GM19043 (cell line): ENCODE data around the gene ARHGAP6.
"Not testable (repeated sequence)": the region's sequence is repeated elsewhere in the genome, so short reads cannot be mapped to it uniquely, and the experiment has no call there.

Source experiments
- ATAC-seq: cut with Tn5 transposase; IDR thresholded peaks from one replicate; pipeline ENCODE4 v1.9.1; 2021; ENCODE audit warnings: low read depth; ENCODE audit not compliant: unreplicated experiment

ARHGAP6 gene

GRCh38 chrX:11532291-11533078 lies 133.2 kb downstream of the ARHGAP6 start:
- no peak for ATAC-seq

DNA sequence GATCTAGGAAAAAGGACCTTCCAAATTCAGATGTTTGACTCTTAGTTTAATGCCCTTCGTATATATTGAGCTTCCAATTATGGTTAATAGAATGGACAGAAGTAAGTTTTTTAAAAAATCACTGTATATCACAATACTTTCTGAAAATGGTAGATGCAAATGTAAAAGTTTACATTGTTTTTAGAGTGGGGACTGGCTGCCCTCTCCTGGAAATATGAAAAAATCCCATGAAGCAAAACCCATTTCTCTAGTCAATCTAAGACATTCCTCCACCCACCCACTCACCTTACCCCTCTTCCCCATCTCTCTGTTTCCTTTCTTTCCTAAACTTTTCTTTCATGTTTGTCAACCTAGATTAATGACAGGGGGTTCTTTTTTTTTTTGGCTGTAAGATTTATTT lies 134.5 kb downstream of the ARHGAP6 start:
- ATAC-seq = no peak

DNA sequence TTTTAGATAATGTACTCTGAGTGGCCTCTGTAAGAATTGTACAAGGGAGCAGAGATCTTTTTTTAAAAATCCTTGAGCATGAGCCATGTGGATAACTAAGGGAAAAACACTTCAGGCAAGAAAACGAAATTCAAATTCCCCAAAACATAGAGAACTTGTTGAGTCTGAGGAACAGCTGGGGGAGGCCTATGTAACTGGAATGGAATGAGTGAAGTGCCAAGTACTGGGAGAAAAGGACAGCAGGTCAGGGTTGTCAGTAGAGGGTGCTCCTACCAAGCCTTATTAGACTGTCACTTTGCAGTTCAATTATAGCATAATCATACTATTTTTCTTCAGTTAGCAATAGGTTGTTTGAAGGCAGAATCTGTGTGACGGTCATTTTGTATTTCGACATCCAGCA lies 135.1 kb downstream of the ARHGAP6 start:
- ATAC-seq = no peak

GRCh38 chrX:11528623-11529022 lies 137.1 kb downstream of the ARHGAP6 start:
- peak; percentile 57 for ATAC-seq

DNA sequence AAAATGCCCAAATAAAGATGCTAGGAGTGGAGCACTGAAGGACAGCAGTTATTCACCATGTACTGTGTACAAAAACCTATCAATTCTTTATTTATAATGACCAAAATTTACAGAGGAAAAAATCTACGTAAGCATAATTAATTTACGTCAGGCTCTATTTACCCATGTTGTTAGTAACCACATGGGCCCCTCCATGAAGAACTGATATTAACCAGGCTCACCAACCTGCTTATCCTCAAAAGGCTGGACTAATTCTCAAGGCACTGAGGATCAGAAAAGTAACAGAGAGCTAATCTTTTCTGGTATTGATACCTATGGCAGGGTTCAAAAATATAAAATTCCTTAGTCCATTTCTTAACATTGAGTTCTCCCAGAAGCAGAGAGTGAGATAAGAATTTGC lies 140.0 kb downstream of the ARHGAP6 start:
- ATAC-seq = no peak

DNA sequence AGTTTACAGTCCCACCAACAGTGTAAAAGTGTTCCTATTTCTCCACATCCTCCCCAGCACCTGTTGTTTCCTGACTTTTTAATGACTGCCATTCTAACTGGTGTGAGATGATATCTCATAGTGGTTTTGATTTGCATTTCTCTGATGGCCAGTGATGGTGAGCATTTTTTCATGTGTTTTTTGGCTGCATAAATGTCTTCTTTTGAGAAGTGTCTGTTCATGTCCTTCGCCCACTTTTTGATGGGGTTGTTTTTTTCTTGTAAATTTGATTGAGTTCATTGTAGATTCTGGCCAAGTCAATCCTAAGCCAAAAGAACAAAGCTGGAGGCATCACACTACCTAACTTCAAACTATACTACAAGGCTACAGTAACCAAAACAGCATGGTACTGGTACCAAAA lies 146.5 kb downstream of the ARHGAP6 start:
- ATAC-seq = not testable (repeated sequence)

- no peak for ATAC-seq
These were observed 155.9 kb downstream of the ARHGAP6 start for GRCh38 chrX:11509786-11510185.

DNA sequence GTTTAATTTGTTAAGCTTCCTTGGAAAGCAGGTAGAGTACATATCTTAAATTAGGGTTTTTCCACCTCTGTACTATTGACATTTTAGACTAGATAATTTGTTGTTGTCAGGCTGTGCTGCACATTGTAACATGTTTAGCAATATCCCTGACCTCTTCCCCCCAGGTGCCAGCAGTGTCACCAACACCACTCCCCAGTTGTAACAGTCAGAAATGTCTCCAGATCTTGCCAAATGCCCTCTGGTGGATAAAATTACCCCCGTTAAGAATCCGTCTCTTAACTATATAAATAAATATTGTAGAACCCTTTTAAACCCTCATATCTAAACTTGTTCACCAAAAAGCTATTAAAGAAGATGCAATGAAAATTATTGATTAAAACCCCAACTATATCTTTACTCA lies 161.5 kb downstream of the ARHGAP6 start:
- ATAC-seq = no peak

DNA sequence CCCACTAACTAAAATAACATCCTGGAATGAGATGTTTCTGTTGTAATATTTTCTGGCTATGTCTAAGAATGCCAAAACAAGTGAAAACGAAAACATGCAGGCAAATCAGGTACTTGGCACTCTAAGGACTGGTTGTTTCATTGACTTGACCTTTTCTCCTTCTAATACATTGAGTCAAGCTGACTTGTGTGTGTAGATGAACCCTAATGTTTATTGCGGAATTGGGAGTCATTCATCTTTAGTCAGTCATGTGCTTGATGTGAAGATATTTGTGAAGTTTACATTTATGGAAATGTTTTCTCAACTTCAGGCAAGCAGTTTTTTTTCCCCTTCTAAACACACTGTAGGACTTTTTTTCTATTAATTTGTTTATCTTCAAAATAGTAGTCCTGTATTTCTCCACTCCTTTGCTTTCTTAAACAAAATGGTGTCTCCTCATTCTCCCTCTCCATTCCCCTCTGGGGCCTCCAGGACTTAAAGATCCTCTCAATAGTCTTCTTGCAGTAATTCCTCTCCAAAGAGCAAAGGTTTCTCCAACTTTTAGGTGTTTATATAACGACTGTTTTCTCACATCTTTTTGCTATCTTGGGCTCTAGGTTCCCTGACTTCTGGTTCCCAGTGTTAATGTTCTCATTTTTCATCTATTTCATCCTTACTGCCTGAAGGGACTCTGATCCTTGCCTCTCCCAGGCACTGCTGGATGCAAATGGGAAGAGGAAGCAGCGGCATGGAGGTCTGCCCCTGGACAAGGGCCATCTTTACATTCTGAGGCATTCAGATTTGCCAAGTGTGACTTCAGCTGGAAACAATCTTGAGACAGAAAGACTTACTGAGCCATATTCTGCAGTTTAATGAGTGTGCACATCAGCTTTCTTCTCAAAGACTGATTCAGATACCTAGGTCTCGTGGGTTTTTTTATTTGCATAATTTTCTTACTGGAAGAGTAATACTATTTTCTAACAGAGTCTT lies 166.4 kb downstream of the ARHGAP6 start:
- ATAC-seq = no peak

DNA sequence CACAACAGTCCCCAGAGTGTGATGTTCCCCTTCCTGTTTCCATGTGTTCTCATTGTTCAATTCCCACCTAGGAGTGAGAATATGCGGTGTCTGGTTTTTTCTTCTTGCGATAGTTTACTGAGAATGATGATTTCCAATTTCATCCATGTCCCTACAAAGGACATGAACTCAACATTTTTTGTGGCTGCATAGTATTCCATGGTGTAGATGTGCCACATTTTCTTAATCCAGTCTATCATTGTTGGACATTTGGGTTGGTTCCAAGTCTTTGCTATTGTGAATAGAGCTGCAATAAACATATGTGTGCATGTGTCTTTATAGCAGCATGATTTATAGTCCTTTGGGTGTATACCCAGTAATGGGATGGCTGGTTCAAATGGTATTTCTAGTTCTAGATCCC lies 174.3 kb downstream of the ARHGAP6 start:
- not testable (repeated sequence) for ATAC-seq

DNA sequence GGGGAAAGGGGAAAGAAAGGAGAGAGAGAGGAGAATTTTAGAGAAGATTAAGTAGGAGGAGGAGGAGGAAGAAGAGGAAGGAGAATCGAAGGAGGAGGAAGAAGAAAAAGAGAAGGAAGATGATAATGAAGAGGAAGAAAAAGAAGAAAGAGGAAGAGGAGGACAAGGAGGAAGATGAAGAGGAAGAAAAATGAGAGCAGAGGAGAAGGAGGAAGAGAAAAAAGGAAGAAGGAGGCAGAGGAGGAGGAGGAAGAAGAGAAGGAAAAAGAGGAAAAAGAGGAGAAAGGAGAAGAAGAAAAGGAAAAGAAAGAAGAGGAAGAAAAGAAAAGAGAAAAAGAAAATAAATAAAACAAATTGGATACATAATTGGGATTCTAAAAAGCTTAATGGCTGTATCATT lies 181.4 kb downstream of the ARHGAP6 start:
- ATAC-seq = no peak

GRCh38 chrX:11481035-11481434 lies 184.7 kb downstream of the ARHGAP6 start:
- no peak for ATAC-seq

- no peak for ATAC-seq
These were observed 185.1 kb downstream of the ARHGAP6 start for GRCh38 chrX:11480626-11481025.

- ATAC-seq = no peak
These were observed 186.8 kb downstream of the ARHGAP6 start for GRCh38 chrX:11478911-11479310.

GRCh38 chrX:11478026-11478425 lies 187.7 kb downstream of the ARHGAP6 start:
- ATAC-seq = no peak

DNA sequence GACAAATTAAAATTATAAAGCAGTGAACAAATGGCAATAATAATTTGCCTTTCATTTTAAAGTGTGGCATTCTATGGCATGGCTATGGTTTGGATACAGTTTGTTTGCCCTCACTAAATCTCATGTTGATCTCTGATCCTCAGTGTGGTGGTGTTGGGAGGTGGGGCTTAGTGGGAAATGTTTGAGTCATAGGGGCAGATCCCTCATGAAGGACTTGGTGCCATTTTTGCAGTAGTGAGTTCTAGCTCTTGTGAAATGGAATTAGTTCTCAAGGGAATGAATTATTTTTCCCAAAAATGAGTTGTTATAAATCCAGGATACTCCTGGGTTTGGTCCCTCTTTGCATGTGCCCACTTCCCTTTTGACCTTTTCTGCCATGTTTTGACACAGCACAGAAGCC lies 191.1 kb downstream of the ARHGAP6 start:
- no peak for ATAC-seq

- no peak for ATAC-seq
These were observed 191.7 kb downstream of the ARHGAP6 start for GRCh38 chrX:11474021-11474420.

- no peak for ATAC-seq
These were observed 192.8 kb downstream of the ARHGAP6 start for GRCh38 chrX:11472879-11473278.

DNA sequence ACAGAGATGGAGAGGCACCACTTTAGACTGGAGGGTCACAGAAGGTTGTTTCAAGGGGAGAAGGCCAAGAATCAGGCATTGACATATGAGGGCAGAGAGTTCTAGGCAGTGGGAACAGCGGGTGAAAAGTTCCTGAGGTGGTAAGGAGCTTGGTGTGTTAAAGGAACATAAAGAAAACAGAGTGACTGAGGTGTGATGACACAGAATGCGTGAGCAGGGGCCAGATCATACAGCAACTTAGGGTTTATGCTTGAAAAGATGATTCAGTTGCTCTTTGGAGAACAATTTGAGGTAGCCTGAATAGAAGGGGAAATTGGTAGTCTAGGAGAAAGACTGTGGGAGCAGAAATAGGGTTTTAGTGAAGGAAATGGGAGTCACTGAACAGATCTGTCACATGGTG lies 193.3 kb downstream of the ARHGAP6 start:
- no peak for ATAC-seq

GRCh38 chrX:11470250-11470974 lies 195.3 kb downstream of the ARHGAP6 start:
- ATAC-seq = no peak
